GM19240 (cell line): ENCODE results near the gene RARA.

Experiments
- DNase-seq: peaks from one replicate; pipeline ENCODE4 v3.0.0; 2011; ENCODE audit warnings: low spot score; ENCODE audit not compliant: insufficient read length

RARA gene

GRCh38 chr17:40327735-40328385 lies 18.9 kb downstream of the RARA start:
- DNase-seq, result no peak

GRCh38 chr17:40328386-40328766 lies 19.4 kb downstream of the RARA start:
- no peak for DNase-seq

- DNase-seq, result no peak
Measured at GRCh38 chr17:40329839-40330794, 21.1 kb downstream of the RARA start.

GRCh38 chr17:40330850-40331470 lies 22.0 kb downstream of the RARA start:
- no peak for DNase-seq

GRCh38 chr17:40331743-40332641 lies 23.0 kb downstream of the RARA start:
- no peak for DNase-seq

- no peak for DNase-seq
Measured at GRCh38 chr17:40333781-40334448, 24.9 kb downstream of the RARA start.

GRCh38 chr17:40335620-40336019 lies 26.6 kb downstream of the RARA start:
- DNase-seq, result no peak

GRCh38 chr17:40337351-40337750 lies 28.4 kb downstream of the RARA start:
- DNase-seq, result no peak

GRCh38 chr17:40338058-40338457 lies 29.1 kb downstream of the RARA start:
- no peak for DNase-seq

- no peak for DNase-seq
Measured at GRCh38 chr17:40338941-40339649, 30.1 kb downstream of the RARA start.

- no peak for DNase-seq
Measured at GRCh38 chr17:40340327-40340726, 31.3 kb downstream of the RARA start.

GRCh38 chr17:40340880-40341807 lies 32.2 kb downstream of the RARA start:
- DNase-seq, result peak; percentile 78

GRCh38 chr17:40341808-40342503 lies 33.0 kb downstream of the RARA start:
- DNase-seq, result no peak

GRCh38 chr17:40342504-40343218 lies 33.7 kb downstream of the RARA start:
- no peak for DNase-seq

GRCh38 chr17:40343219-40344119 lies 34.5 kb downstream of the RARA start:
- no peak for DNase-seq

- no peak for DNase-seq
Measured at GRCh38 chr17:40344421-40345160, 35.6 kb downstream of the RARA start.
